ENCODE data around the gene RETN.

- TF ChIP-seq MYC (IDR thresholded peaks at IDR 0.05; ENCODE audit: low read depth, low read length): no peak
- TF ChIP-seq POLR2A (IDR thresholded peaks at IDR 0.05; ENCODE audit: extremely low read depth, insufficient read length): no peak
- TF ChIP-seq, protein P1, sequence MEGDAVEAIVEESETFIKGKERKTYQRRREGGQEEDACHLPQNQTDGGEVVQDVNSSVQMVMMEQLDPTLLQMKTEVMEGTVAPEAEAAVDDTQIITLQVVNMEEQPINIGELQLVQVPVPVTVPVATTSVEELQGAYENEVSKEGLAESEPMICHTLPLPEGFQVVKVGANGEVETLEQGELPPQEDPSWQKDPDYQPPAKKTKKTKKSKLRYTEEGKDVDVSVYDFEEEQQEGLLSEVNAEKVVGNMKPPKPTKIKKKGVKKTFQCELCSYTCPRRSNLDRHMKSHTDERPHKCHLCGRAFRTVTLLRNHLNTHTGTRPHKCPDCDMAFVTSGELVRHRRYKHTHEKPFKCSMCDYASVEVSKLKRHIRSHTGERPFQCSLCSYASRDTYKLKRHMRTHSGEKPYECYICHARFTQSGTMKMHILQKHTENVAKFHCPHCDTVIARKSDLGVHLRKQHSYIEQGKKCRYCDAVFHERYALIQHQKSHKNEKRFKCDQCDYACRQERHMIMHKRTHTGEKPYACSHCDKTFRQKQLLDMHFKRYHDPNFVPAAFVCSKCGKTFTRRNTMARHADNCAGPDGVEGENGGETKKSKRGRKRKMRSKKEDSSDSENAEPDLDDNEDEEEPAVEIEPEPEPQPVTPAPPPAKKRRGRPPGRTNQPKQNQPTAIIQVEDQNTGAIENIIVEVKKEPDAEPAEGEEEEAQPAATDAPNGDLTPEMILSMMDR (IDR thresholded peaks at IDR 0.05; ENCODE audit: low read depth, low read length): no peak
- TF ChIP-seq MAX (IDR thresholded peaks at IDR 0.05; ENCODE audit: low read depth, low read length): no peak
Observed at GRCh38 chr19:7685546-7686445, 16.9 kb downstream of the RETN start.
